HCT116 (cell line): ENCODE data around the gene SLC36A2. TPM values are rescaled to one million over a fixed set of nuclear protein-coding genes. Genes with fewer than 3 reads are reported as not detected.

Experiments used
- ATAC-seq: fragments of 200-7000 bp; cut with Tn5 transposase; 2 replicates; pipeline ENCODE4 v1.9.1; 2020; ENCODE audit warnings: mild to moderate bottlenecking, moderate library complexity
- BruUV-seq: library from RNA; stranded (reverse); fragments of 400-500 nt; replicated peaks from 2 replicates; lab custom pipeline; 2021; lab: Mats Ljungman, UMichigan
- CTCF ChIA-PET: fragments of 300-600 bp; sonication (Branson Sonifier 250); formaldehyde crosslinking; loops from one replicate; lab custom pipeline; 2021; ENCODE audit warnings: antibody characterized with exemption; lab: Charles Lee
- POLR2A ChIA-PET: fragments of 300-600, 350-600 bp; sonication (Branson Sonifier 250); formaldehyde crosslinking; loops from one replicate; lab custom pipeline; 2021; ENCODE audit warnings: antibody characterized with exemption; lab: Charles Lee
- RAD21 ChIA-PET, 2 experiments: fragments of 300-600 bp; sonication (Branson Sonifier 250); formaldehyde crosslinking; loops; one replicate each; lab custom pipeline; 2023; ENCODE audit warnings: low total read pairs in 2 of 2; ENCODE audit not compliant: uncharacterized antibody in 2 of 2, unreplicated experiment in 2 of 2, low non-redundant PET in 1 of 2; lab: Charles Lee
- DNase-seq: peaks from one replicate; pipeline ENCODE4 v3.0.0-alpha.2; 2010; ENCODE audit warnings: low read depth, low spot score
- H2AFZ ChIP-seq: fragments of 200-600 bp; shearing (Covaris generic), sonication (generic); 2 replicates; pipeline ENCODE4 v1.6.1; 2017; ENCODE audit warnings: low read depth, mixed run types, mixed read lengths, antibody characterized with exemption, low read length; ENCODE audit not compliant: poor library complexity, severe bottlenecking
- H3K27ac ChIP-seq: 2 replicates; pipeline ENCODE4 v1.5.1; 2012; ENCODE audit warnings: low read depth, low read length
- H3K27me3 ChIP-seq: fragments of 200-600 bp; sonication (generic); 2 replicates; pipeline ENCODE4 v1.6.1; 2016; ENCODE audit warnings: mixed run types, low read length, mixed read lengths; ENCODE audit not compliant: insufficient read depth
- H3K36me3 ChIP-seq, 2 experiments: fragments of 200-500 bp in 1 of 2; fragments of 200-600 bp in 1 of 2; sonication (Bioruptor generic) in 1 of 2; sonication (generic) in 1 of 2; 2 replicates each; pipeline versions ENCODE4 v1.5.1 to v1.6.1; 2014 to 2016; ENCODE audit warnings: low read length in 2 of 2, inconsistent platforms in 1 of 2, mixed read lengths in 1 of 2, mixed run types in 1 of 2; ENCODE audit not compliant: insufficient read depth in 2 of 2, control insufficient read depth in 1 of 2
- H3K4me1 ChIP-seq, 2 experiments: fragments of 200-600 bp in 1 of 2; sonication (generic) in 1 of 2; 2 replicates each; pipeline versions ENCODE4 v1.5.1 to v1.6.1; 2012 to 2017; ENCODE audit warnings: low read length in 2 of 2, inconsistent platforms in 1 of 2, mild to moderate bottlenecking in 1 of 2, mixed read lengths in 1 of 2, mixed run types in 1 of 2, moderate library complexity in 1 of 2; ENCODE audit not compliant: insufficient read depth in 2 of 2, control insufficient read depth in 1 of 2
- H3K4me2 ChIP-seq: fragments of 200-600 bp; sonication (generic); 2 replicates; pipeline ENCODE4 v1.6.1; 2017; ENCODE audit warnings: mixed run types, low read length, mixed read lengths
- H3K4me3 ChIP-seq, 2 experiments: fragments of 200-600 bp in 1 of 2; sonication (generic) in 1 of 2; replicated peaks in 1 of 2; 2 replicates each; pipeline ENCODE4 v1.5.1; 2011 to 2016; ENCODE audit warnings: low read length in 2 of 2, control low read depth in 1 of 2, low read depth in 1 of 2, mild to moderate bottlenecking in 1 of 2, mixed read lengths in 1 of 2, mixed run types in 1 of 2
- H3K79me2 ChIP-seq: fragments of 200-600 bp; sonication (generic); 2 replicates; pipeline ENCODE4 v1.6.1; 2017; ENCODE audit warnings: mild to moderate bottlenecking, mixed run types, low read length, moderate library complexity, mixed read lengths; ENCODE audit not compliant: insufficient read depth
- H3K9ac ChIP-seq: fragments of 200-600 bp; sonication (generic); 2 replicates; pipeline ENCODE4 v1.6.1; 2016; ENCODE audit warnings: low read length, mixed read lengths
- H3K9me2 ChIP-seq: fragments of 200-600 bp; sonication (generic), shearing (Covaris generic); 2 replicates; pipeline ENCODE4 v1.6.1; 2017; ENCODE audit warnings: mixed run types, mild to moderate bottlenecking, moderate library complexity; ENCODE audit not compliant: insufficient read depth
- H3K9me3 ChIP-seq, 2 experiments: fragments of 200-500 bp in 1 of 2; fragments of 200-600 bp in 1 of 2; sonication (Bioruptor generic) in 1 of 2; sonication (generic) in 1 of 2; 2 replicates each; pipeline ENCODE4 v1.6.1; 2014 to 2017; ENCODE audit warnings: low read length in 2 of 2, mixed read lengths in 2 of 2, inconsistent platforms in 1 of 2, low read depth in 1 of 2, mild to moderate bottlenecking in 1 of 2, mixed run types in 1 of 2, moderate library complexity in 1 of 2; ENCODE audit not compliant: control insufficient read depth in 1 of 2, insufficient read depth in 1 of 2
- H4K20me1 ChIP-seq: fragments of 200-600 bp; sonication (generic), shearing (Covaris generic); 2 replicates; pipeline ENCODE4 v1.6.1; 2017; ENCODE audit warnings: mixed run types, mild to moderate bottlenecking, moderate library complexity; ENCODE audit not compliant: insufficient read depth
- ATF3 ChIP-seq: IDR thresholded peaks from 2 replicates; pipeline ENCODE4 v1.6.1; 2012
- CEBPB ChIP-seq: IDR thresholded peaks from 2 replicates; pipeline ENCODE4 v1.6.1; 2012; ENCODE audit warnings: low read depth
- EGR1 ChIP-seq: IDR thresholded peaks from 2 replicates; pipeline ENCODE4 v1.6.1; 2012; ENCODE audit warnings: low read depth
- EZH2 ChIP-seq: fragments of 200-600 bp; sonication (generic); IDR thresholded peaks from 2 replicates; pipeline ENCODE4 v1.6.1; 2017; ENCODE audit warnings: antibody characterized with exemption, mixed run types
- EZH2phosphoT487 ChIP-seq: fragments of 200-600 bp; IDR thresholded peaks from 2 replicates; pipeline ENCODE4 v1.6.1; 2018; ENCODE audit warnings: antibody characterized with exemption, borderline replicate concordance
- MAX ChIP-seq: IDR thresholded peaks from 2 replicates; pipeline ENCODE4 v1.6.1; 2012
- POLR2AphosphoS5 ChIP-seq: IDR thresholded peaks from 2 replicates; pipeline ENCODE4 v1.6.1; 2011; ENCODE audit warnings: mild to moderate bottlenecking, low read depth, low read length, moderate library complexity
- RAD21 ChIP-seq: IDR thresholded peaks from 2 replicates; pipeline ENCODE4 v1.6.1; 2012; ENCODE audit warnings: low read depth, mild to moderate bottlenecking
- SIN3A ChIP-seq: IDR thresholded peaks from 2 replicates; pipeline ENCODE4 v1.6.1; 2012; ENCODE audit warnings: low read depth
- SP1 ChIP-seq: IDR thresholded peaks from 2 replicates; pipeline ENCODE4 v1.6.1; 2012; ENCODE audit warnings: low read depth
- ZNF274 ChIP-seq: fragments of 200-500 bp; sonication (Bioruptor generic); IDR thresholded peaks from 2 replicates; pipeline ENCODE4 v1.6.1; 2014; ENCODE audit warnings: mild to moderate bottlenecking, low read depth, low read length, inconsistent platforms
- intact Hi-C: fragments of 100-400 bp; cut with micrococcal nuclease; formaldehyde crosslinking; loops from 2 replicates; pipeline ENCODE4 v1.10.0; 2022
- total RNA-seq: library from RNA; stranded (reverse); gene quantifications from one replicate; pipeline ENCODE4 v1.2.1, GENCODE V29; 2021; ENCODE audit not compliant: unreplicated experiment
- TF ChIP-seq, protein P1 (sequence below), 3 experiments: fragments of 200-600 bp in 1 of 3; sonication (generic) in 1 of 3; IDR thresholded peaks in 2 of 3; conservative IDR thresholded peaks in 1 of 3; 2 replicates each; pipeline ENCODE4 v1.5.1; 2012 to 2017; ENCODE audit warnings: low read depth in 2 of 3, low read length in 2 of 3, antibody characterized with exemption in 1 of 3, borderline replicate concordance in 1 of 3, control low read depth in 1 of 3, mild to moderate bottlenecking in 1 of 3, mixed read lengths in 1 of 3, mixed run types in 1 of 3, moderate library complexity in 1 of 3; ENCODE audit not compliant: insufficient read depth in 1 of 3
- TF ChIP-seq, protein P2 (sequence below): IDR thresholded peaks from 2 replicates; pipeline ENCODE4 v1.6.1; 2012; ENCODE audit warnings: low read depth

SLC36A2 gene
- total RNA-seq, 1 experiment from 2014 or later, result not detected

DNA sequence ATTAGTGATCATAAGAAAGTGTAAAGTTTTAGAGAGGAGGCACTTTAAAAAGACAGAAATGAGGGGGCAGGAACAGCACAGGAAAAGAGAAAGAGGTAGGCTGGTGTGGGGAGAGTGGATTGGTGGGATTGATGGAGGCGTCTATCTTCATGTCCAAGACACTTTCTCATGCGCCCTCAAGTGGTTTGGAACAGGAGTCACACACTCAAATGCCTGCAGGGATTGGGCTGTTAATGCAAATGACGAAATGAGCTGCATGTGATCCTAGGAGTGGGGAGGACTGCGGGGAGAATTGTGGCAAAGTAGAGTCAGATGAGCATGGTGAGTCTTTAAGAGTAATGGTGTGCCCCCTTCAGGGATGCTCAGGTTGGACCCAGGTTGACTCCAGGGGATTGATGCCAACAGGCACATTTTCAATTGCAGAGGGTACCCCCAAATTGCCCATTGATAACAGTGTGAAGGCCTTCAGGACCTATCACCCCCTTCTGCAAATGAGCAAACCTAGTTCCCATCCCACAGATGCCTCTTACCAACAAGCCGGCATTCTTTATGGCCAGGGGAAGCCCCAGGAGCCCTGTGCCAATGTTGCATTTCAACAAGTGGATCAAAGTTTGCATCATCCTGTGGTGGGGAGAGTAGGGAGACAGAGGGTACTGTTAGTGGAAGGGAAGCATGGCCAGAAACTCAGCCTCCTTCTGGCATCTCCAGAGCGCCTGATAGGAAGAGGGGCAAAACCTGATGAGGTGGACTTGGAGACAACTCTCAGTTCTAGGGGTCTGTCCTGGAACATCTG, 49.1 kb downstream of the SLC36A2 start:
- RAD21 ChIA-PET, result no interaction called here

More for the DNA sequence above, 49.1 kb downstream of the SLC36A2 start:
- ATAC-seq, result peak; percentile 91
- no peak overlapping the region for H3K9ac ChIP-seq
- POLR2A ChIA-PET, result no interaction called here
- intact Hi-C loops, result no loop called here
- peak overlapping the region; percentile 63 for H2AFZ ChIP-seq
- H3K27ac ChIP-seq, result no peak overlapping the region
- DNase-seq, result peak; percentile 33
- CTCF ChIA-PET, result interaction anchor here (0.7 to 1.1 kb wide), 4 partner anchors 10 to 354 kb away, joined by 3 to 7 read pairs (median 4); no protein-coding TSS in a partner anchor
- no peak overlapping the region for H3K4me2 ChIP-seq
- BruUV-seq, result no TSS peak
- H3K4me1 ChIP-seq, result peaks cover 0 to 9% of the 10 kb centered on the region in 2 experiments; a peak in 1 of 4 replicates
- TF ChIP-seq CEBPB (no peak; the same call in 1 of the 2 replicates), ATF3 (no peak), MAX (no peak), POLR2AphosphoS5 (no peak), ZNF274 (no peak), EZH2 (no peak), EZH2phosphoT487 (no peak), SP1 (no peak), RAD21 (peak; percentile 47), SIN3A (no peak), EGR1 (no peak)
- TF ChIP-seq, protein P1, sequence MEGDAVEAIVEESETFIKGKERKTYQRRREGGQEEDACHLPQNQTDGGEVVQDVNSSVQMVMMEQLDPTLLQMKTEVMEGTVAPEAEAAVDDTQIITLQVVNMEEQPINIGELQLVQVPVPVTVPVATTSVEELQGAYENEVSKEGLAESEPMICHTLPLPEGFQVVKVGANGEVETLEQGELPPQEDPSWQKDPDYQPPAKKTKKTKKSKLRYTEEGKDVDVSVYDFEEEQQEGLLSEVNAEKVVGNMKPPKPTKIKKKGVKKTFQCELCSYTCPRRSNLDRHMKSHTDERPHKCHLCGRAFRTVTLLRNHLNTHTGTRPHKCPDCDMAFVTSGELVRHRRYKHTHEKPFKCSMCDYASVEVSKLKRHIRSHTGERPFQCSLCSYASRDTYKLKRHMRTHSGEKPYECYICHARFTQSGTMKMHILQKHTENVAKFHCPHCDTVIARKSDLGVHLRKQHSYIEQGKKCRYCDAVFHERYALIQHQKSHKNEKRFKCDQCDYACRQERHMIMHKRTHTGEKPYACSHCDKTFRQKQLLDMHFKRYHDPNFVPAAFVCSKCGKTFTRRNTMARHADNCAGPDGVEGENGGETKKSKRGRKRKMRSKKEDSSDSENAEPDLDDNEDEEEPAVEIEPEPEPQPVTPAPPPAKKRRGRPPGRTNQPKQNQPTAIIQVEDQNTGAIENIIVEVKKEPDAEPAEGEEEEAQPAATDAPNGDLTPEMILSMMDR (IDR thresholded peaks at IDR 0.05 in 2 of 3, conservative IDR thresholded peaks at IDR 0.05 in 1 of 3; ENCODE audit: borderline replicate concordance in 1 of 3, insufficient read depth in 1 of 3, low read depth in 2 of 3, low read length in 2 of 3), result peak; percentile 26 to 38 (median 33); a peak in 3 of 6 replicates
- TF ChIP-seq, protein P2, sequence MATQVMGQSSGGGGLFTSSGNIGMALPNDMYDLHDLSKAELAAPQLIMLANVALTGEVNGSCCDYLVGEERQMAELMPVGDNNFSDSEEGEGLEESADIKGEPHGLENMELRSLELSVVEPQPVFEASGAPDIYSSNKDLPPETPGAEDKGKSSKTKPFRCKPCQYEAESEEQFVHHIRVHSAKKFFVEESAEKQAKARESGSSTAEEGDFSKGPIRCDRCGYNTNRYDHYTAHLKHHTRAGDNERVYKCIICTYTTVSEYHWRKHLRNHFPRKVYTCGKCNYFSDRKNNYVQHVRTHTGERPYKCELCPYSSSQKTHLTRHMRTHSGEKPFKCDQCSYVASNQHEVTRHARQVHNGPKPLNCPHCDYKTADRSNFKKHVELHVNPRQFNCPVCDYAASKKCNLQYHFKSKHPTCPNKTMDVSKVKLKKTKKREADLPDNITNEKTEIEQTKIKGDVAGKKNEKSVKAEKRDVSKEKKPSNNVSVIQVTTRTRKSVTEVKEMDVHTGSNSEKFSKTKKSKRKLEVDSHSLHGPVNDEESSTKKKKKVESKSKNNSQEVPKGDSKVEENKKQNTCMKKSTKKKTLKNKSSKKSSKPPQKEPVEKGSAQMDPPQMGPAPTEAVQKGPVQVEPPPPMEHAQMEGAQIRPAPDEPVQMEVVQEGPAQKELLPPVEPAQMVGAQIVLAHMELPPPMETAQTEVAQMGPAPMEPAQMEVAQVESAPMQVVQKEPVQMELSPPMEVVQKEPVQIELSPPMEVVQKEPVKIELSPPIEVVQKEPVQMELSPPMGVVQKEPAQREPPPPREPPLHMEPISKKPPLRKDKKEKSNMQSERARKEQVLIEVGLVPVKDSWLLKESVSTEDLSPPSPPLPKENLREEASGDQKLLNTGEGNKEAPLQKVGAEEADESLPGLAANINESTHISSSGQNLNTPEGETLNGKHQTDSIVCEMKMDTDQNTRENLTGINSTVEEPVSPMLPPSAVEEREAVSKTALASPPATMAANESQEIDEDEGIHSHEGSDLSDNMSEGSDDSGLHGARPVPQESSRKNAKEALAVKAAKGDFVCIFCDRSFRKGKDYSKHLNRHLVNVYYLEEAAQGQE, result no peak
- no peaks in the 10 kb centered on the region for H3K36me3 ChIP-seq
- no peaks in the 10 kb centered on the region for H3K79me2 ChIP-seq
- no peaks in the 10 kb centered on the region for H3K9me2 ChIP-seq
- H4K20me1 ChIP-seq, result no peaks in the 10 kb centered on the region
- H3K27me3 ChIP-seq, result no peaks in the 10 kb centered on the region; the same call in none of the 2 replicates
- H3K4me3 ChIP-seq, result no peak overlapping the region
- H3K9me3 ChIP-seq, result no peaks in the 10 kb centered on the region
